Brain microvascular endothelial cell (primary cell): ENCODE measurements around the gene RHOC.

Source experiments
- DNase-seq: peaks from one replicate; pipeline ENCODE4 v3.0.0-alpha.2; 2020
- H3K27ac ChIP-seq: fragments of 250-450 bp; sonication (Bioruptor Pico); 2 replicates; pipeline ENCODE4 v1.5.1; 2020; ENCODE audit warnings: mild to moderate bottlenecking, moderate library complexity
- H3K27me3 ChIP-seq: fragments of 250-450 bp; sonication (Bioruptor Pico); replicated peaks from 2 replicates; pipeline ENCODE4 v1.5.1; 2020; ENCODE audit warnings: mild to moderate bottlenecking
- H3K36me3 ChIP-seq: fragments of 250-450 bp; sonication (Bioruptor Pico); replicated peaks from 2 replicates; pipeline ENCODE4 v1.5.1; 2020; ENCODE audit warnings: mild to moderate bottlenecking
- H3K4me3 ChIP-seq: 2 replicates; pipeline ENCODE4 v1.5.1; 2011; ENCODE audit warnings: low read depth, mild to moderate bottlenecking, control low read depth, low read length, moderate library complexity
- in situ Hi-C: cut with HindIII; loops from 2 replicates; pipeline ENCODE4 v1.10.0; 2017; ENCODE audit warnings: low sequenced_read_pairs, low pct_ligation_motif_present
- TF ChIP-seq, protein P1 (sequence below): IDR thresholded peaks from 2 replicates; pipeline ENCODE4 v1.5.1; 2011; ENCODE audit warnings: low read depth, mild to moderate bottlenecking, moderate library complexity, low read length, control low read depth, inconsistent platforms; ENCODE audit errors: missing control alignments

RHOC gene

GRCh38 chr1:112678605-112679004, 28.3 kb downstream of the RHOC start:
- no peaks in the 10 kb centered on the region for H3K27me3 ChIP-seq
- DNase-seq = no peak
- in situ Hi-C loops = no loop called here
- TF ChIP-seq, protein P1, sequence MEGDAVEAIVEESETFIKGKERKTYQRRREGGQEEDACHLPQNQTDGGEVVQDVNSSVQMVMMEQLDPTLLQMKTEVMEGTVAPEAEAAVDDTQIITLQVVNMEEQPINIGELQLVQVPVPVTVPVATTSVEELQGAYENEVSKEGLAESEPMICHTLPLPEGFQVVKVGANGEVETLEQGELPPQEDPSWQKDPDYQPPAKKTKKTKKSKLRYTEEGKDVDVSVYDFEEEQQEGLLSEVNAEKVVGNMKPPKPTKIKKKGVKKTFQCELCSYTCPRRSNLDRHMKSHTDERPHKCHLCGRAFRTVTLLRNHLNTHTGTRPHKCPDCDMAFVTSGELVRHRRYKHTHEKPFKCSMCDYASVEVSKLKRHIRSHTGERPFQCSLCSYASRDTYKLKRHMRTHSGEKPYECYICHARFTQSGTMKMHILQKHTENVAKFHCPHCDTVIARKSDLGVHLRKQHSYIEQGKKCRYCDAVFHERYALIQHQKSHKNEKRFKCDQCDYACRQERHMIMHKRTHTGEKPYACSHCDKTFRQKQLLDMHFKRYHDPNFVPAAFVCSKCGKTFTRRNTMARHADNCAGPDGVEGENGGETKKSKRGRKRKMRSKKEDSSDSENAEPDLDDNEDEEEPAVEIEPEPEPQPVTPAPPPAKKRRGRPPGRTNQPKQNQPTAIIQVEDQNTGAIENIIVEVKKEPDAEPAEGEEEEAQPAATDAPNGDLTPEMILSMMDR = no peak
- no peaks in the 10 kb centered on the region for H3K36me3 ChIP-seq
- no peak overlapping the region for H3K27ac ChIP-seq
- no peak overlapping the region for H3K4me3 ChIP-seq

DNA sequence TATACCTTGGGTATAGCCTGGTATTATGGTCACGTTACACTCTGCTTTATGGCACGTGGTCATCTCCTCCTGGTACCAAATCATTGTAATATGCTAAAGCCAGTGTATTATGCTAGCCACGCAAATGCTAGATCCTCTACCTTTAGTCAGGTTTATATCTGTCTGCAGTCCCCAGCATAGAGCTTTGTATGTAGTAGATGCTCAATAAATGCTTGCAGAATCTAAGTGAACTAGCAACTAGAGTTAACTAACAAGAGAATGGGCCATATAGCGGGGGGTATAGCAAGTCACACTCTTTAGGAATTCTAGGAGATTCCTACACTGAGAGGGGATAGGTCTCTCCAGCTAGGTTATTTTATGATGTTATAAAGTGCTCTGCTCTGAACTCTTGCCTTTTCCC, 29.4 kb downstream of the RHOC start:
- no peaks in the 10 kb centered on the region for H3K27me3 ChIP-seq
- H3K4me3 ChIP-seq = no peak overlapping the region
- no peak for DNase-seq
- in situ Hi-C loops = no loop called here
- TF ChIP-seq, protein P1 = no peak
- H3K36me3 ChIP-seq = no peaks in the 10 kb centered on the region
- H3K27ac ChIP-seq = no peak overlapping the region

GRCh38 chr1:112676543-112676942, 30.4 kb downstream of the RHOC start:
- Histone ChIP-seq H3K27me3 (no peaks in the 10 kb centered on the region), H3K4me3 (no peak overlapping the region), H3K36me3 (peaks cover 6% of the 10 kb centered on the region), H3K27ac (no peak overlapping the region)
- in situ Hi-C loops = no loop called here
- DNase-seq = no peak
- TF ChIP-seq, protein P1 = no peak

GRCh38 chr1:112675728-112676381, 31.1 kb downstream of the RHOC start:
- H3K4me3 ChIP-seq = peak overlapping the region; percentile 86
- in situ Hi-C loops = no loop called here
- H3K36me3 ChIP-seq = peaks cover 12% of the 10 kb centered on the region
- DNase-seq = no peak
- TF ChIP-seq, protein P1 = no peak
- H3K27me3 ChIP-seq = no peaks in the 10 kb centered on the region
- no peak overlapping the region for H3K27ac ChIP-seq

GRCh38 chr1:112674986-112675727, 31.8 kb downstream of the RHOC start:
- Histone ChIP-seq H3K4me3 (peak overlapping the region; percentile 86), H3K27me3 (no peaks in the 10 kb centered on the region), H3K36me3 (peaks cover 18% of the 10 kb centered on the region), H3K27ac (peak overlapping the region; percentile 58)
- in situ Hi-C loops = no loop called here
- DNase-seq = no peak
- TF ChIP-seq, protein P1 = no peak
